H9 (cell line): ENCODE measurements around the gene FREM2. TPM values are rescaled to one million over a fixed set of nuclear protein-coding genes. Genes with fewer than 3 reads are reported as not detected.

Experiments
- DNase-seq: peaks from one replicate; pipeline ENCODE4 v3.0.0-alpha.2; 2017
- H2AFZ ChIP-seq: one replicate; pipeline ENCODE4 v1.6.1; 2013; ENCODE audit warnings: mild to moderate bottlenecking, low read length, control low read depth, moderate library complexity
- H2AK5ac ChIP-seq: 2 replicates; pipeline ENCODE4 v1.6.1; 2013; ENCODE audit warnings: low read length, control low read depth, mixed read lengths; ENCODE audit not compliant: insufficient read length
- H2BK120ac ChIP-seq: one replicate; pipeline ENCODE4 v1.6.1; 2013; ENCODE audit warnings: low read depth, mild to moderate bottlenecking, low read length, control low read depth, inconsistent platforms; ENCODE audit not compliant: poor library complexity, severe bottlenecking
- H2BK12ac ChIP-seq: 2 replicates; pipeline ENCODE4 v1.6.1; 2013; ENCODE audit warnings: low read length, control low read depth, mixed read lengths, low read depth; ENCODE audit not compliant: insufficient read length
- H2BK15ac ChIP-seq: 2 replicates; pipeline ENCODE4 v1.6.1; 2013; ENCODE audit warnings: low read depth, low read length, control low read depth
- H2BK20ac ChIP-seq: one replicate; pipeline ENCODE4 v1.6.1; 2013; ENCODE audit warnings: low read depth, mild to moderate bottlenecking, low read length, control low read depth, inconsistent platforms; ENCODE audit not compliant: poor library complexity, severe bottlenecking
- H2BK5ac ChIP-seq: 2 replicates; pipeline ENCODE4 v1.6.1; 2013; ENCODE audit warnings: low read length, control low read depth, mixed read lengths; ENCODE audit not compliant: insufficient read length
- H3K14ac ChIP-seq: 2 replicates; pipeline ENCODE4 v1.6.1; 2013; ENCODE audit warnings: low read length, control low read depth; ENCODE audit not compliant: insufficient read depth
- H3K18ac ChIP-seq: 2 replicates; pipeline ENCODE4 v1.6.1; 2013; ENCODE audit warnings: low read depth, mild to moderate bottlenecking, mixed read lengths, low read length, control low read depth; ENCODE audit not compliant: insufficient read length
- H3K23ac ChIP-seq: 2 replicates; pipeline ENCODE4 v1.6.1; 2013; ENCODE audit warnings: low read length, control low read depth, mixed read lengths, low read depth; ENCODE audit not compliant: insufficient read length
- H3K23me2 ChIP-seq: 2 replicates; pipeline ENCODE4 v1.6.1; 2013; ENCODE audit warnings: low read depth, mild to moderate bottlenecking, mixed read lengths, low read length, control low read depth; ENCODE audit not compliant: insufficient read length, poor library complexity, severe bottlenecking
- H3K27ac ChIP-seq: 2 replicates; pipeline ENCODE4 v1.5.1; 2013; ENCODE audit warnings: low read length, control low read depth, mixed read lengths, low read depth; ENCODE audit not compliant: insufficient read length
- H3K27me3 ChIP-seq: 2 replicates; pipeline ENCODE4 v1.6.1; 2013; ENCODE audit warnings: low read length, control low read depth, inconsistent platforms; ENCODE audit not compliant: insufficient read depth
- H3K4ac ChIP-seq: 2 replicates; pipeline ENCODE4 v1.6.1; 2013; ENCODE audit warnings: low read depth, mild to moderate bottlenecking, control low read depth, inconsistent platforms, low read length, moderate library complexity
- H3K4me1 ChIP-seq: 2 replicates; pipeline ENCODE4 v1.6.1; 2013; ENCODE audit warnings: low read length, control low read depth, inconsistent platforms; ENCODE audit not compliant: insufficient read depth
- H3K4me2 ChIP-seq: 2 replicates; pipeline ENCODE4 v1.6.1; 2013; ENCODE audit warnings: low read length, control low read depth, mixed read lengths; ENCODE audit not compliant: insufficient read length, insufficient read depth
- H3K56ac ChIP-seq: 2 replicates; pipeline ENCODE4 v1.6.1; 2013; ENCODE audit warnings: low read depth, mild to moderate bottlenecking, mixed read lengths, low read length, control low read depth; ENCODE audit not compliant: insufficient read length
- H3K79me1 ChIP-seq: 2 replicates; pipeline ENCODE4 v1.6.1; 2013; ENCODE audit warnings: low read depth, mild to moderate bottlenecking, moderate library complexity, low read length, control low read depth, inconsistent platforms; ENCODE audit not compliant: insufficient read depth, poor library complexity, severe bottlenecking
- H3K79me2 ChIP-seq: 2 replicates; pipeline ENCODE4 v1.6.1; 2013; ENCODE audit warnings: low read length, control low read depth, inconsistent platforms; ENCODE audit not compliant: insufficient read depth
- H3K9ac ChIP-seq: 2 replicates; pipeline ENCODE4 v1.6.1; 2013; ENCODE audit warnings: low read length, control low read depth, mixed read lengths; ENCODE audit not compliant: insufficient read length; ENCODE audit errors: extremely low read depth
- H3K9me3 ChIP-seq: one replicate; pipeline ENCODE4 v1.6.1; 2013; ENCODE audit warnings: low read depth, low read length, inconsistent platforms; ENCODE audit not compliant: control insufficient read depth
- H3T11ph ChIP-seq: one replicate; pipeline ENCODE4 v1.6.1; 2013; ENCODE audit warnings: mild to moderate bottlenecking, low read length, control low read depth, inconsistent platforms
- H4K20me1 ChIP-seq: one replicate; pipeline ENCODE4 v1.6.1; 2013; ENCODE audit not compliant: control insufficient read depth, insufficient read length, insufficient read depth
- H4K5ac ChIP-seq: 2 replicates; pipeline ENCODE4 v1.6.1; 2013; ENCODE audit warnings: low read depth, mild to moderate bottlenecking, mixed read lengths, low read length, control low read depth; ENCODE audit not compliant: insufficient read length
- H4K8ac ChIP-seq: replicated peaks from 2 replicates; pipeline ENCODE4 v1.6.1; 2013; ENCODE audit warnings: low read length, control low read depth, mixed read lengths, low read depth; ENCODE audit not compliant: insufficient read length
- H4K91ac ChIP-seq: 2 replicates; pipeline ENCODE4 v1.6.1; 2013; ENCODE audit warnings: low read depth, mild to moderate bottlenecking, moderate library complexity, mixed read lengths, low read length, control low read depth; ENCODE audit not compliant: insufficient read length
- H3K27ac Mint-ChIP-seq, 3 experiments: 2 replicates in 2 of 3; 3 replicates in 1 of 3; pipeline ENCODE4 v1.8.0; 2020 to 2021; ENCODE audit warnings: mixed read lengths in 3 of 3, mild to moderate bottlenecking in 1 of 3, moderate library complexity in 1 of 3
- H3K27me3 Mint-ChIP-seq: 2 replicates; pipeline ENCODE4 v1.8.0; 2021; ENCODE audit warnings: low read depth, mild to moderate bottlenecking, moderate library complexity, mixed read lengths
- H3K36me3 Mint-ChIP-seq, 3 experiments: 2 replicates in 2 of 3; 3 replicates in 1 of 3; pipeline ENCODE4 v1.8.0; 2020 to 2021; ENCODE audit warnings: low read depth in 3 of 3, mixed read lengths in 3 of 3; ENCODE audit not compliant: insufficient read depth in 1 of 3
- H3K4me1 Mint-ChIP-seq, 2 experiments: 2 replicates each; pipeline ENCODE4 v1.8.0; 2020; ENCODE audit warnings: mixed read lengths in 2 of 2
- H3K4me3 Mint-ChIP-seq, 2 experiments: 2 replicates in 1 of 2; 3 replicates in 1 of 2; pipeline ENCODE4 v1.8.0; 2020 to 2021; ENCODE audit warnings: mild to moderate bottlenecking in 2 of 2, mixed read lengths in 2 of 2, moderate library complexity in 1 of 2
- H3K9me3 Mint-ChIP-seq, 2 experiments: 2 replicates in 1 of 2; 3 replicates in 1 of 2; pipeline ENCODE4 v1.8.0; 2020; ENCODE audit warnings: mild to moderate bottlenecking in 2 of 2, mixed read lengths in 2 of 2, moderate library complexity in 1 of 2
- WGBS: extraction: QIAGEN DNeasy Blood & Tissue Kit; methylation state at CpG from one replicate; pipeline ENCODE4 v1.1.7; 2013; ENCODE audit warnings: missing lambda C conversion rate, low lambda C conversion rate, mixed read lengths; ENCODE audit not compliant: insufficient read length; ENCODE audit errors: extremely low coverage; 5-methylcytosine and 5-hydroxymethylcytosine counted together
- total RNA-seq: library from RNA; stranded (reverse); gene quantifications from 2 replicates; pipeline ENCODE4 v1.2.1, GENCODE V29; 2021
- TF ChIP-seq, protein P1 (sequence below): fragments of 200-600 bp; sonication (generic); conservative IDR thresholded peaks from 3 replicates; pipeline ENCODE4 v1.8.0; 2021; ENCODE audit warnings: antibody characterized with exemption, mild to moderate bottlenecking

FREM2 gene
- total RNA-seq, 1 experiment from 2014 or later, result 16.0 TPM

DNA sequence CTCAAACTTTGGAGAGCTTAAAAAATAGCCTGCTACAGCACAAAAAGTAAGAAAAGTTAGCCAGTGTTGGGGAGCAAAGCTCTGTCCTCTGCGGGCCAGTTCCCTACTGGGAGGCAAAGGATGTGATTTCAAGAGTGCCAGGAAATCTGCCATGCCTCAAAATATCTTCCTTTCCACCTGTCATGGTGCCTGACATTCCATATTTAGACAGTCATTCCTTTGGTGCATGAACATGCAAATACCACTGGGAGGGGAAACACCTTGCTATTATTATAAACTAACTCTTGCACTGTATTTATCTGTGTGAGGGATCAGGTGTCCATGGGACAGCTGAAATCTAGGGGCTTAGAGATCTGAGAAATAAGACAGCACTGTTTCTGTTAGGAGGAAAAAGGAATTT lies 10.3 kb downstream of the FREM2 start:
- Histone ChIP-seq H2BK15ac (no peak overlapping the region), H3K79me2 (no peaks in the 10 kb centered on the region), H3K56ac (no peak overlapping the region), H4K8ac (no peak overlapping the region), H3K4me1 (peaks cover 3% of the 10 kb centered on the region; the same call in 1 of the 2 replicates), H2AK5ac (no peak overlapping the region), H3K4me2 (no peak overlapping the region), H2BK20ac (no peak overlapping the region), H2BK5ac (no peak overlapping the region), H3K9ac (no peak overlapping the region), H4K91ac (no peak overlapping the region), H4K5ac (no peak overlapping the region), H3K27me3 (no peaks in the 10 kb centered on the region), H3K23ac (no peak overlapping the region), H4K20me1 (no peaks in the 10 kb centered on the region), H2BK120ac (no peak overlapping the region), H3K27ac (no peak overlapping the region), H2AFZ (no peak overlapping the region), H3K18ac (no peak overlapping the region), H3T11ph (no peak overlapping the region), H3K23me2 (no peaks in the 10 kb centered on the region), H3K79me1 (peaks cover 3% of the 10 kb centered on the region), H2BK12ac (no peak overlapping the region), H3K14ac (no peak overlapping the region), H3K4ac (no peak overlapping the region), H3K9me3 (no peaks in the 10 kb centered on the region)
- TF ChIP-seq, protein P1, sequence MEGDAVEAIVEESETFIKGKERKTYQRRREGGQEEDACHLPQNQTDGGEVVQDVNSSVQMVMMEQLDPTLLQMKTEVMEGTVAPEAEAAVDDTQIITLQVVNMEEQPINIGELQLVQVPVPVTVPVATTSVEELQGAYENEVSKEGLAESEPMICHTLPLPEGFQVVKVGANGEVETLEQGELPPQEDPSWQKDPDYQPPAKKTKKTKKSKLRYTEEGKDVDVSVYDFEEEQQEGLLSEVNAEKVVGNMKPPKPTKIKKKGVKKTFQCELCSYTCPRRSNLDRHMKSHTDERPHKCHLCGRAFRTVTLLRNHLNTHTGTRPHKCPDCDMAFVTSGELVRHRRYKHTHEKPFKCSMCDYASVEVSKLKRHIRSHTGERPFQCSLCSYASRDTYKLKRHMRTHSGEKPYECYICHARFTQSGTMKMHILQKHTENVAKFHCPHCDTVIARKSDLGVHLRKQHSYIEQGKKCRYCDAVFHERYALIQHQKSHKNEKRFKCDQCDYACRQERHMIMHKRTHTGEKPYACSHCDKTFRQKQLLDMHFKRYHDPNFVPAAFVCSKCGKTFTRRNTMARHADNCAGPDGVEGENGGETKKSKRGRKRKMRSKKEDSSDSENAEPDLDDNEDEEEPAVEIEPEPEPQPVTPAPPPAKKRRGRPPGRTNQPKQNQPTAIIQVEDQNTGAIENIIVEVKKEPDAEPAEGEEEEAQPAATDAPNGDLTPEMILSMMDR, result no peak
- H3K27ac Mint-ChIP-seq, result no peak overlapping the region
- peaks cover 1 to 8% (median 4%) of the 10 kb centered on the region in 3 experiments for H3K36me3 Mint-ChIP-seq
- no CpG with 5 or more reads among the region's 1 CpG for WGBS
- no peak overlapping the region for H3K4me3 Mint-ChIP-seq
- no peaks in the 10 kb centered on the region for H3K9me3 Mint-ChIP-seq
- H3K4me1 Mint-ChIP-seq, result peaks cover 20 to 22% of the 10 kb centered on the region in 2 experiments
- DNase-seq, result no peak
- H3K27me3 Mint-ChIP-seq, result no peaks in the 10 kb centered on the region
